K562 (cell line): ENCODE data around the gene LAMA1. TPM values are rescaled to one million over a fixed set of nuclear protein-coding genes. Genes with fewer than 3 reads are reported as not detected.

Experiments
- ATAC-seq: fragments of 200-7000 bp; cut with Tn5 transposase; 3 replicates; pipeline ENCODE4 v1.9.1; 2020; ENCODE audit warnings: moderate library complexity
- BruUV-seq: library from RNA; stranded (reverse); fragments of 400-500 nt; replicated peaks from 2 replicates; lab custom pipeline; 2021; lab: Mats Ljungman, UMichigan
- CTCF ChIA-PET: fragments of 300-600 bp; formaldehyde crosslinking; extraction: SDS; loops from one replicate; lab custom pipeline; 2021; ENCODE audit warnings: low intra/inter-chr PET ratio; lab: Yijun Ruan, JAX
- POLR2A ChIA-PET: fragments of 300-600, 350-650 bp; sonication (Branson Sonifier 250); formaldehyde crosslinking; extraction: SDS; loops from one replicate; lab custom pipeline; 2021; ENCODE audit warnings: antibody characterized with exemption, inconsistent platforms; lab: Yijun Ruan, JAX
- DNase-seq, 4 experiments: peaks; one replicate each; pipeline versions ENCODE4 v3.0.0 to v3.0.0-alpha.2; 2011 to 2018; ENCODE audit warnings: low spot score in 3 of 4, mixed read lengths in 3 of 4; ENCODE audit errors: extremely low read depth in 1 of 4
- FAIRE-seq: peaks from 2 replicates; lab custom pipeline; 2011; peaks lifted over from hg19 to GRCh38; lab: Jason Lieb, UNC
- H2AFZ ChIP-seq: 2 replicates; pipeline ENCODE4 v1.6.0; 2011; ENCODE audit warnings: low read depth, low read length, control low read depth, inconsistent platforms
- H3K27ac ChIP-seq: fragments of 200-600 bp; 3 replicates; pipeline ENCODE4 v1.8.0; 2011; ENCODE audit warnings: low read depth, mild to moderate bottlenecking, control low read depth, inconsistent platforms, low read length, moderate library complexity, mixed read lengths; ENCODE audit errors: extremely low read depth
- H3K27me3 ChIP-seq, 2 experiments: fragments of 300-600 bp in 1 of 2; 2 replicates in 1 of 2; 3 replicates in 1 of 2; pipeline versions ENCODE4 v1.6.0 to v1.8.0; 2011; ENCODE audit warnings: inconsistent platforms in 2 of 2, low read length in 2 of 2, mild to moderate bottlenecking in 1 of 2, mixed read lengths in 1 of 2, moderate library complexity in 1 of 2; ENCODE audit not compliant: control insufficient read depth in 2 of 2, insufficient read depth in 2 of 2
- H3K36me3 ChIP-seq: fragments of 300-600 bp; 3 replicates; pipeline ENCODE4 v1.8.0; 2011; ENCODE audit warnings: mild to moderate bottlenecking, low read length, inconsistent platforms; ENCODE audit not compliant: control insufficient read depth, insufficient read depth
- H3K4me1 ChIP-seq, 2 experiments: fragments of 200-600 bp in 1 of 2; replicated peaks in 1 of 2; 2 replicates in 1 of 2; 3 replicates in 1 of 2; pipeline versions ENCODE4 v1.5.1 to v1.8.0; 2011; ENCODE audit warnings: inconsistent platforms in 2 of 2, low read length in 2 of 2, mild to moderate bottlenecking in 1 of 2, mixed read lengths in 1 of 2, moderate library complexity in 1 of 2; ENCODE audit not compliant: control insufficient read depth in 2 of 2, insufficient read depth in 2 of 2
- H3K4me2 ChIP-seq: 2 replicates; pipeline ENCODE4 v1.6.1; 2011; ENCODE audit warnings: low read length, control low read depth, inconsistent platforms, mixed read lengths; ENCODE audit not compliant: insufficient read depth
- H3K4me3 ChIP-seq: fragments of 200-600 bp; sonication (generic), shearing (Covaris generic); 2 replicates; pipeline ENCODE4 v1.5.1; 2016; ENCODE audit warnings: control low read depth, inconsistent platforms
- H3K79me2 ChIP-seq: fragments of 200-600 bp; 3 replicates; pipeline ENCODE4 v1.8.0; 2011; ENCODE audit warnings: low read length, inconsistent platforms; ENCODE audit not compliant: control insufficient read depth, insufficient read depth
- H3K9ac ChIP-seq, 2 experiments: 2 replicates each; pipeline versions ENCODE4 v1.6.0 to v1.6.1; 2011; ENCODE audit warnings: low read depth in 2 of 2, low read length in 2 of 2, control low read depth in 1 of 2, inconsistent platforms in 1 of 2, mild to moderate bottlenecking in 1 of 2, mixed read lengths in 1 of 2; ENCODE audit not compliant: insufficient read depth in 1 of 2
- H3K9me1 ChIP-seq: one replicate; pipeline ENCODE4 v1.6.0; 2011; ENCODE audit warnings: inconsistent platforms, mild to moderate bottlenecking, low read length, moderate library complexity; ENCODE audit not compliant: control insufficient read depth, insufficient read depth
- H3K9me3 ChIP-seq: replicated peaks from 2 replicates; pipeline ENCODE4 v1.5.1; 2011; ENCODE audit warnings: low read depth, low read length, inconsistent platforms; ENCODE audit not compliant: control insufficient read depth, insufficient read depth
- H4K20me1 ChIP-seq: replicated peaks from 2 replicates; pipeline ENCODE4 v1.6.1; 2011; ENCODE audit warnings: low read length, inconsistent platforms, mixed read lengths; ENCODE audit not compliant: control insufficient read depth, insufficient read depth
- ATF1 ChIP-seq, 2 experiments: fragments of 450-650 bp in 1 of 2; IDR thresholded peaks; 2 replicates each; pipeline ENCODE4 v1.6.1; 2016; ENCODE audit warnings: missing compliant biosample characterization in 1 of 2, missing genetic modification characterization in 1 of 2
- ELF2 ChIP-seq: fragments of 250-450 bp; sonication (Bioruptor Pico); IDR thresholded peaks from 2 replicates; pipeline ENCODE4 v1.5.0; 2021; ENCODE audit warnings: mild to moderate bottlenecking
- RAD21 ChIP-seq, 2 experiments: fragments of 250-450 bp in 1 of 2; fragments of 450-650 bp in 1 of 2; sonication (Bioruptor Pico) in 1 of 2; formaldehyde crosslinking in 1 of 2; IDR thresholded peaks in 1 of 2; conservative IDR thresholded peaks in 1 of 2; 2 replicates each; pipeline versions ENCODE4 v1.4.0 to v1.8.0; 2020 to 2022; ENCODE audit warnings: mild to moderate bottlenecking in 2 of 2, moderate library complexity in 1 of 2
- SMAD2 ChIP-seq: fragments of 150-350 bp; IDR thresholded peaks from 2 replicates; pipeline ENCODE4 v1.6.1; 2014; ENCODE audit warnings: low read depth, mild to moderate bottlenecking, low read length
- WGBS: fragments of 100-300 bp; shearing (Covaris generic); methylation state at CpG from one replicate; pipeline ENCODE4 v1.1.6; 2016; ENCODE audit warnings: low coverage, mixed read lengths; ENCODE audit not compliant: insufficient coverage; ENCODE audit errors: missing lambda C conversion rate; 5-methylcytosine and 5-hydroxymethylcytosine counted together
- in situ Hi-C: fragments of 300-500 bp; cut with MboI; formaldehyde crosslinking; loops from 4 replicates; pipeline ENCODE4 v1.15.0; 2018; ENCODE audit warnings: inconsistent platforms, mixed read lengths
- intact Hi-C: fragments of 100-400 bp; cut with micrococcal nuclease; formaldehyde crosslinking; loops from 2 replicates; pipeline ENCODE4 v1.14.2; 2022
- polyA plus RNA-seq, 8 experiments: library from polyadenylated mRNA; depleted of rRNA in 4 of 8; stranded (reverse) in 5 of 8; unstranded in 3 of 8; fragments of >200 nt; fragmentation: Nextera tagmentation in 2 of 8; fragmentation: Illumina TruSeq in 1 of 8; extraction: Ambion mirVana in 2 of 8; extraction: Trizol in 1 of 8; gene quantifications; 2 replicates each; pipeline versions ENCODE4 v1.2.1 to v1.2.3, GENCODE V29; 2011 to 2014; ENCODE audit warnings: inconsistent platforms in 1 of 8, missing spikeins in 1 of 8
- total RNA-seq, 7 experiments: library from RNA; depleted of rRNA in 6 of 7; stranded (reverse); fragments of >200 nt in 6 of 7; fragmentation: Illumina TruSeq in 2 of 7; extraction: Trizol in 2 of 7; gene quantifications; 2 replicates each; pipeline versions ENCODE4 v1.2.1 to v1.2.3, GENCODE V29; 2011 to 2021; ENCODE audit warnings: low replicate concordance in 1 of 7
- TF ChIP-seq, protein P1 (sequence below), 3 experiments: IDR thresholded peaks in 2 of 3; conservative IDR thresholded peaks in 1 of 3; 2 replicates each; pipeline ENCODE4 v1.5.1; 2011 to 2012; ENCODE audit warnings: low read length in 3 of 3, mild to moderate bottlenecking in 3 of 3, control low read depth in 2 of 3, improper control_type of control experiment in 1 of 3, inconsistent platforms in 1 of 3, low read depth in 1 of 3, mixed read lengths in 1 of 3, moderate library complexity in 1 of 3; ENCODE audit not compliant: insufficient read depth in 2 of 3

Gene LAMA1
- total and polyA plus RNA-seq, 9 of the 15 experiments (the other 6 are each of a cell fraction or from before 2014, with no cell fraction given), result 0.04 TPM; not detected in 8

DNA sequence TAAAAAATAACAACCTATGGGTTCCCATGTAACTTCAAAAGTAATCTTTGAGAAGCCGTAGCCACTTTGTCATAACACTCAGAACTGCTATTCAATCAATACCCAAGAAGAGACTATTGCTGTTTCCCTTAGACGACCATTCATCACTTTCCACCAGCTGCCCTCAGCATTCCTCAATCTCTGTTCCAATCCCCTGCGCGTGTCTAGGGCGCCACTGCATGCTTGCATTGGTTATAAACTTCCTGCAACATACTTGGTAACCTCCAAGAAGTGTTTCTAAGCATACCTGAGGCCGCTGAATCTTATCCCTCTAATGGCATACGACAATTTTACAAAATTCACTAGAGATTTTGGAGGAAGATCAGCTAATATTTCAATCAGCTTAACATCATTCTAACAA, 134.2 kb downstream of the LAMA1 start:
- H3K9me1 ChIP-seq, result no peaks in the 10 kb centered on the region
- H3K4me2 ChIP-seq, result no peak overlapping the region
- DNase-seq (no peak), ATAC-seq (no peak), FAIRE-seq (no peak)
- no peaks in the 10 kb centered on the region for H3K36me3 ChIP-seq
- no peak overlapping the region for H3K27ac ChIP-seq
- WGBS, result 2% methylated on average over 7 of the region's 7 CpGs
- no peak overlapping the region for H3K4me3 ChIP-seq
- TF ChIP-seq RAD21 (CRISPR knock-in tag; conservative IDR thresholded peaks at IDR 0.05 in 1 of 2, IDR thresholded peaks at IDR 0.05 in 1 of 2), result peak in 1 of 2 experiments; percentile 36; a peak in 1 of 4 replicates
- TF ChIP-seq ATF1 (CRISPR knock-in tag; IDR thresholded peaks at IDR 0.05), result no peak
- no peak for TF ChIP-seq ATF1 (tag; IDR thresholded peaks at IDR 0.05)
- TF ChIP-seq, protein P1, sequence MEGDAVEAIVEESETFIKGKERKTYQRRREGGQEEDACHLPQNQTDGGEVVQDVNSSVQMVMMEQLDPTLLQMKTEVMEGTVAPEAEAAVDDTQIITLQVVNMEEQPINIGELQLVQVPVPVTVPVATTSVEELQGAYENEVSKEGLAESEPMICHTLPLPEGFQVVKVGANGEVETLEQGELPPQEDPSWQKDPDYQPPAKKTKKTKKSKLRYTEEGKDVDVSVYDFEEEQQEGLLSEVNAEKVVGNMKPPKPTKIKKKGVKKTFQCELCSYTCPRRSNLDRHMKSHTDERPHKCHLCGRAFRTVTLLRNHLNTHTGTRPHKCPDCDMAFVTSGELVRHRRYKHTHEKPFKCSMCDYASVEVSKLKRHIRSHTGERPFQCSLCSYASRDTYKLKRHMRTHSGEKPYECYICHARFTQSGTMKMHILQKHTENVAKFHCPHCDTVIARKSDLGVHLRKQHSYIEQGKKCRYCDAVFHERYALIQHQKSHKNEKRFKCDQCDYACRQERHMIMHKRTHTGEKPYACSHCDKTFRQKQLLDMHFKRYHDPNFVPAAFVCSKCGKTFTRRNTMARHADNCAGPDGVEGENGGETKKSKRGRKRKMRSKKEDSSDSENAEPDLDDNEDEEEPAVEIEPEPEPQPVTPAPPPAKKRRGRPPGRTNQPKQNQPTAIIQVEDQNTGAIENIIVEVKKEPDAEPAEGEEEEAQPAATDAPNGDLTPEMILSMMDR (IDR thresholded peaks at IDR 0.05 in 2 of 3, conservative IDR thresholded peaks at IDR 0.05 in 1 of 3; ENCODE audit: insufficient read depth in 2 of 3, low read depth in 1 of 3, low read length in 3 of 3), result peak in 1 of 3 experiments; percentile 21; a peak in 1 of 6 replicates
- TF ChIP-seq ELF2 (CRISPR knock-in tag), result no peak
- no peak for TF ChIP-seq SMAD2
- no peak overlapping the region for H2AFZ ChIP-seq
- no TSS peak for BruUV-seq
- intact Hi-C loops, result no loop called here
- no peaks in the 10 kb centered on the region for H3K4me1 ChIP-seq
- ChIA-PET CTCF (no interaction called here), POLR2A (no interaction called here)
- in situ Hi-C loops, result no loop called here
- H3K79me2 ChIP-seq, result no peaks in the 10 kb centered on the region
- H4K20me1 ChIP-seq, result no peaks in the 10 kb centered on the region
- H3K27me3 ChIP-seq, result peaks cover 5 to 8% of the 10 kb centered on the region in 2 experiments; a peak in 3 of 5 replicates
- no peaks in the 10 kb centered on the region for H3K9me3 ChIP-seq
- H3K9ac ChIP-seq, result no peak overlapping the region
